ENCODE measurements around the gene JUP.

The JUP gene

DNA sequence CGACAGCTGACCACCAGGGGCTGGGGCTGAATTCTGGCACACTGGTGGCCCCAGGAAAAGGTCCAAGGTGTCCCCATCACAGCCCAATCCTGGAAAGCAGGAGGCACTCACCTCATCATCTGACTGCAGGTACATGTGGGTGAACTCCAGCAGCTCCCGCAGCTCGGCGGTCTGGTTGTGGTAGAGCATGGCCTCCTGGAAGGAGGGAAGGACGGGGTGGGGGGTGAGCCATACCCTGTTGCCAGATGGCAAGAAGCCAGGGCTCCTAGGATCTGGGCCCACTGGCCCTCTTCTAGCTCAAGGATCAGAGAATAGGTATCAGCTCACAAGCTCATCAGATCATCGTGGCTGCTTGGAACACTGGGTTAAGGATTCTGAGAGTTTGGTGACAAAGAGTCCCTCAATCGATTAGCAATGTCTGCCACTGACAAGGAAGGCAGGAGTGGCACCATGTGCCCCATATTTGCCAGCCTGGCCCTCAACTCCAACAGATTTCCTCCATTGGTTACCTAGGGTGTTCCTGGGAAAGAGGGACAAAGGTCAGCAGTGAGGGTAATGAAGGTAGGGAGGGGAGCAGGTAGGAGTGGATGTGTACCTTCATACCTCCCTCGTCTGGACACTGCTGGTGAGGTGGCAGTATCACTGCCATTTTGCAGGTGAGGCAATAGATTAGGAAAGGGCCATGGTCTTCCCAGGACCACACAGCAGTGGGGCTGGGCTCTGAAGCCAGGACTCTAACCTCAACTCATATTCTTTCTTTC, 20.4 kb upstream of the JUP start:
- DNase-seq = no peak

DNA sequence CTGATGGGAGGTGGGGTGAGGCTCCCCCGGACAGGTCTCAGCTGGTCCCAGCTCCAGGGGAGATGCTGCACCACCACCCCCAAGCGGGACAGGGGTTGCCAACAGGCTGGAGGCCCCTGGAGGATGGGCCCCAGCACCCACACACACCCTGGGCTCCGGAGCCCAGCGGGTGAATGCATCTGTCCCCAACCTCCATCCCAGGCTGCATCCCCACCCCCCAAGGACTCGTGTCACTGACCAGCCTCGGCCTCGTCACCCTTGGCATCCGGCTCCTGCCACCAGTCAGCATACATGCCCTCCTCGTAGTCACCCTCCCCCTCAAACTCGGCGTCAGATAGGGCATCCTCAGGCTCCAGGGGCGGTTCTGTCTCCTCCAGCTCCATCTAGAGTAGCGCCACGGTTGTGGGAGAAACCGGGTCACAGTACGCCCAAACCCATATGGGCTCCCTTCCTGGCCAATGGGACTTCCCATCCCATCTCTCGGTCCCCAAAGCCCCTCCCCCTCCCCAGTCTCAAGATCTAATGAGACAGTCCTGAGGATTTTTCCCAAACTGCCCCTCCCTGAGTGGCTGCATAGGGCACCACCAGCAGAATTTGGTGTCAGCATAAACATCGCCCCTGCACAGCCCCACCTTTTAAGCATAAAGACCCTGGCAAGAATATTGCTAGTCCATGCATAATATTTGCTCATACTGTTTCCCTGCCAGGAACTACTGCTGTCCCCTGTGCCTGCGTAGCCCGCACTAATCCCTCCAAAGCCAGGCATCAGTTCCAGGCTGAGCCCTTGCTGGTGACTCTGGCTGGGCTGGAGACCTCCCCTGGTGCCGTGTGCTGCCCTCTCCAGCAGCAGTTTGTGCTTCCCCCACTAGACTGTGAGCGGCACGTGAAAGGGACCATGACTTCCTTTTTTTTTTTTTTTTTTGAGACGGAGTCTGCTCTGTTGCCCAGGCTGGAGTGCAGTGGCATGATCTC, 16.8 kb upstream of the JUP start:
- no peak for DNase-seq

DNA sequence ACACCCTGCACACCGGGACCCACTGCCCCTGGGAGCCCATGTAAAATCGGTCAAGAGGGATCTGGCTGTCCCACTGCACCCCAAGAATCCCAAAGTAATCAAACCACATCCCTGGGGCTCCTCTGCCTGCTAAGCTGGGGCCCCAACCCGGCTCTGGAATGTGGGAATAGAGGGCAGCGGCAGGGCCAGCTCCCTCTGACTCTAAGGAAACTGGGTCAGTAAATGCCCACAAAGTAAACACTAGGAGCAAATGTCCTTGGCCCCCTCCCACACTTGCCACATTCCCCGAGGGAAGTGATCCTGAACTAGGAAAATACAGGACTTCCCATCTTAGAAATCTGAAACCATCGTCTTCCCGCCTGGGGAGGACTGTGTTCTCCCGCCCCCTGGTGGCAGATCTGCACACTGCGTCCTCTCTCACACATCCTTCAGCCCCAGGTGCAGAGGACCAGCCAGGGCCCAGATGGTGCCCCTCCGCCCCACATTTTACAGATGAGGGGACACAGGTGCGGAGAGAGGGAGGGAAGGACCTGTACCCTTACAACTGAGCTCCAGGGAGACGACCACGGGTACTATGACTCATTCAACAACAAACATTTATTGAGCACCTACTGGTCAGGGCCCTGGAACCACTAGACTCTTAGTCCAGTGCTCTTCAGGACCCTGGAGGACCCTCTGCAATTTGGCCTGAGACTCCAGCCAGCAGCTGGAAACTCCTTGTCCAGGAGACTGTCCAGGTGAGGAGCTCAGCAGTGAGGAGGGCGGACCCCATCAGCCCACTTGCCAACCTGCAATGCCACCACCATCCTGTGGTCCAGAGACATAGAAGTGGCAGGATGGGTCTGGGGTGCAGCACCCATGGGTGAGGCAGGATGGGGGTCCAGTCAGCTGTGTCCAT, 15.1 kb upstream of the JUP start:
- peak; percentile 73 for DNase-seq

DNA sequence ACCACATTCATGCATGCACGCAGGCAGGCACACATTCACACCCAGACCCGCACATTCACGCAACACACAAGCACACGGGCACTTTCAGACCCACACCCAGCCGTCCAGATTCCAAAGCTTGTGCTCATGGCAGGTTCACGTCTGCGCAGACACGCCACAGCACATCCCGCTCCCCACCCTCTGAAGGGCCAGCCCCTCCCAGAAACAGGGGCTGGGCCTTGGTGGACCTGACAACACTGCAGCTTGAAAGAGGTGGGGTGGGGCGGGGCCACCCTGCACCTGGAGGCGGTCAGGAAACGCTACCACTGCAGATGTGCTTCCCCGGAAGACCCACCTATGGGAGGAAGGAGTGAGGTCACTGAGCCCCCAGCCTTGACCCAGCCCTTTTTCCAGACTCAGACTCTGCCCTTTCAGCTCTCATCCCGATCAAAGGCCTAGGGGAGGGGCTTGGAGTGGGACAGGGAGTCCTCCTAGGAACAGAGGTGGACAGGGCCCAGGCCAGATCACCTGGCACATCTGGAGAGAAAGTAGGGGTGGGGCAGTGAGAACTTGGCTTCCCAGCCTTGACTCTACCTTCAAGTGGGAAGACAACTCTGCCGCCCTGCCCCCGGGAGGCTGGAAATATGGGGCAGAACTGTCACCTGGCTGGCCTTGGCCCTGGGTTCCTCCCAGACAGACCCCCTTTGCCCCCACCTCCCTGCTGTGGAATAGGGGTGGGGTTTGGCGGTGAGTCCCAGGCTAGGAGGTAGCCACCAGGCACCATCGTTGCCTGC, 14.3 kb upstream of the JUP start:
- DNase-seq = peak; percentile 11

DNA sequence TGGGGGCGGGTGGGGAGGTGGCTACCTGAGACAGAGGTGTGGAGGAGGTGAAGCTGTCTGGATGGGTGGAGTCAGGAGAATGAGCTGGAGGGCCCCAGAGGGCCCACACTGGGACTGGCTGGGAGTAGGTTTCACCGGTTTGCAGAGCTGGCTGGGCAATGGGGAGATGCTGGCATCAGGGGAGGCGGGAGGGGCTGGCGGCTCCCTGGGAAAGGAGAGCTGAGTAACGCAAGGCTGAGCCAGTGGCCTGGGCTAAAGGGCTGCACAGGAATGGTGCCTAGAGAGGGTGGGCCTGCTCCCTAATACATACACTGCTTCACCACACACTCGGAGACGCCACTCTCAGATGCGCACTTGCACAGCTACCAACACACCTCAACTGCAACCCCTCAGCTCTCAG, 12.9 kb upstream of the JUP start:
- DNase-seq = no peak

DNA sequence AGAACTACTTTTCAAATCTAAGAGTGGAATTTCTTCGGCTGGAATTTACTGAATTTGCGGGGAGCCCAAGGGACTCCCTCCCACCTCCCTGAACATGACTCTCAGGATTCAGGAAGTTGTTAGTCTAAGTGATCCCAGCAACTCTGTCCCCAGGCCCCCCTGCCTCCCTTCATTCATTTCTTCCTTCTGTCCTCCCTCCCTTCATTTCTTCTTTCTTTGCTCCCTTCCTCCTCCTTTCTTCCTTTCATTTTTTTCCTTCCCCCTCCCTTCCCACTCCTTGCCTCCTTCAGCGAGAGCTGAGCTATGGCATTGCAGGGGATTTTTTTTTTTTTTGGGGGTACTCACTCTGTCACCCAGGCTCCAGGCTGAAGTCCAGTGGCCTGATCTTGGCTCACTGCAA, 10.9 kb upstream of the JUP start:
- DNase-seq = no peak

DNA sequence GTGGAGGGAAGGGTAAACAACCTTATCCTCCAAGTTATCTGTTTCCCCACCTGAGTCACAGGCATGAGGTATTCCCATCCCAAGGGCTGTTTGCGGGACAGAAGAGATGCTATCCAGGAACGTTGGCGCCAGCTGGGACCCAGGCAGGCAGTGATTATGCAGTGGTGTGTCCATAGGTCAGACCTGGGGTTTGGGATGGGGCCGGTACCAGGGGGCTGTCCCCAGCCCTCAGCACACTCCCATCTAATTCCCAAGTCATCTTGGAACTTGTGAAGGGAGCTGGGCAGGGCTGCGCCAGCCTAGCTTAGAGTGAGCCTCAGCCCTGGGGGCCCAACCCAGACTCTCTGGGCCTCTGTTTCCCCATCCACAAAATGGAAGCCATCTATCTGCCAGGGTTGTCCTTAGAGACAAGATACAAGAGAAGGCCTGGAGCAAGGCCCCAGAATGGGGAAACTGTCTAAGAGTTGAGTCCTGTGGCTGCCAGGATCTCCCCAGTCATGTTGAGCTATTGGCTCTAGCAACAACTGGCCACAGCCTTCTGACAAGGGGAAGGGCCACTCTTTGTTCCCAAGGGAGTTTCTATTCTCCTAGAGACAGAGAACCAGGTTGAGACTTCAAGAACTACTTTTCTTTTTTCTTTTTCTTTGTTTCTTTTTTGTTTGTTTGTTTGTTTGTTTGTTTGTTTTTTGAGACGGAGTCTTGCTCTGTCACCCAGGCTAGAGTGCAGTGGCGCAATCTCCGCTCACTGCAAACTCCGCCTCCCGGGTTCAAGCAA, 9.8 kb upstream of the JUP start:
- DNase-seq = no peak

DNA sequence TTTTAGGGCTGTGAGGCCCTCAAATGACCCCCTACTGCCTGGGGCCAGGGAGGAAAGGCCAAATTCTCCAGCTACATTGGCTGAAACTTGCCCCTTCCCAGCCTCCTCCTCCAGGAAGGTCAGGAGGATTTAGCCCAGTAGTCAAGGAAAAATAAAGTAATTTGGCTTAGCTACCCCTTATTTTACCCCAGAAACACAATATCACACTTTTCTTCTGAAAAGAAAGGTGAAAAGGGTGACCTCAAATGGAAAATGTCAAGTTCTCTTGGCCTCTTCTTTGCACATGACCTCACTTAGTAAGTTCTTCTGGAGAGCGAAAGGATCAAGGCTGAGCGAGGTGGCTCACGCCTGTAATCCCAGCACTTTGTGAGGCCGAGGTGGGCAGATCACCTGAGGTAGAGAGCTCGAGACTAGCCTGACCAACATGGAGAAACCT, 8.0 kb upstream of the JUP start:
- DNase-seq = no peak

DNA sequence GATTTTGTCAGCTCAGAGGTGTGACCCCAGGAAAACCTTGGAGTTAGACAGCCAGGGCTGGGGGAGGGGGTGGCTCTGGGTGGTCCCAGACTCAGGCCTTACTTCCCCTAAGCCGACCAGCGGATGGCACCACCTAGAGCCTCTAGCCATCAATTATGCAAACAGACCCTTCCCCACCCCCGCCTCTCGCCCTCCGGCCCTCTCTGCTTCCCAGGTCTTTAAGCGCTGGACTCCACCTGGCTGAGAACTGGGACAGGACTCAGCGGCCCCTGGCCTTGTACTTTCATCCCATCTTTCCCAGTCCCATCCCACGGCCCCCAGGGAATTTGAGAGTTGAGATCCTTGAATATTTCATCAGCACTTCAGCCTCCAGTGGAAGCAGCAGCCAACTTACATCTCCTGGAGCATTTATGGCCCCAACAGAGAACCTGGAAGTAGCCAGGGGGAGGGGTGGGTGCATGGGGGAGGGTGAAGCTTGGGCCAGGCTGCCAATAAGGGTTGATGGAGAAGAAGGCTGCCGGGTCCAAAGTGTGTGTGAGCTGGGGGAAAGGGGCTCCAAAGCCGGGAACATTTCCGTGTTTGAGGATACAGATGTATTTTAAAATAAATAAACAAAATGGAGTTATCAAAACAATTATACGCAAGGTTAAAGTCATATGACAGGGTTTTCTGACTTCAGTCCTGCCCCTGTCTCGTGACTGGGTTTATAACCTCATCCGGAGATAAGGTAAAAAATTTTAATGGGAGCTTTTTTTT, 7.5 kb upstream of the JUP start:
- DNase-seq = no peak

DNA sequence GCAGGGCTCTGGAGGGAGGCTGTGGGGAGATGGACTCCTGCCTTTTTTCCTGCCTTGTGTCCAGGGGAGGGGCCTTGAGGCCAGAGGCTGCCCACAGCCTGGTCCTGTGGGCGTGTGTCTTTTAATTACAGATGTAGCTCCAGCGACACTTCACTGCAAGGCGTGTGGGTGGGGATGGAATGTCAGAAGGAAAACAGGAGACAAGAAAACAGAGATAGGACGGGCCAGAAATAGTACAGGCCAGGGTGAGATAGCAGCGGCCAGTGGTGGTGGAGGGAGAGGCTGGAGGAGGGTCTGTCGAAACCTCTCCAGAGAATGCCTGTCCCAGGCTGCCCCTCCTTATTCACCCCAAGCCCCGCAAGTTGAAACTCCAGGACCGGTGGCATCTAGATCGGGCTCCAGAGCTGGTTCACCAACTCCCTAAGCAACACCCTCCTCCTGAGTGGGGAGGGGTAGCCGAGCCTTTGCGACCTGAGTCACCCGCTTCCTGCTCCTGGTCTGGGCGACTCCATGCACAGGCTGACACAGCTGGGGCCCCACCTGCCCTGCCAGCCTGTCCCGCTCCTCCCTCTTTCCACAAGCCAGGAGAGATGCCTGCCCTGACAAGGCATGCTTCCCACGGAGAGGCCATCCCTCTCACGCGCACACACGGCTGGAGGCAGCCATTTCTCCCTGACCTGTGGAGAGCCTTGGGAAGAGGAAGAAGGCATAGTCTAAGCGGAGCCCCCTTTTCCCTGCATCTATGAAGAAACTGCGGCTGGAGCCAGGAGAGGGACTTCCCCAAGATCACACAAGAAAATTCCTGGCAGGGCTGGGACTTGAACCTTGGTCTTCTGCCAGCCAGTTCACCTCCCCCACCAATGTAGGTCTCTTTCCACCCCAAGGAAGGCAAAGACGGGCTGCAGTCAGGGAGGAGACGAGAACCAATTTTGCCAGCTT, 6.6 kb upstream of the JUP start:
- DNase-seq = no peak

DNA sequence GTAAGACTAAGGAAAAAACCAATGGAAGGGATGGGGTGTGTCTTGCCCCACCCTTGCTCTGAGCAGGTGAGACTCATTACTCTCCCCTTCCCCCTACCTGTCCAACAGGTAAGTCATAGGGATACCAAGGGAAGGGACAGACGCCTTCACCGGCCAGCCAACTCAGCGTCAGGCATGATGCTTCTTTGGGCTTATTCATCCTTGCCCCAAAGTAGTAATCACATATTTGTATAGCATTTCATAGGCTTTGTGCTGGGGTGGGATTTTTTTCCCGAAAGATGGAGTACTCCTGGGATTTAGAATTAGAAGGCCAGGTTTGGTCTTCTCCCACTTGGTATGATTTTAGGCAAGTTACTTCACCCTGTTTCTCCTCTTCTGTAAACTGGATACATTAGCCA, 509 bp upstream of the JUP start:
- no peak for DNase-seq

DNA sequence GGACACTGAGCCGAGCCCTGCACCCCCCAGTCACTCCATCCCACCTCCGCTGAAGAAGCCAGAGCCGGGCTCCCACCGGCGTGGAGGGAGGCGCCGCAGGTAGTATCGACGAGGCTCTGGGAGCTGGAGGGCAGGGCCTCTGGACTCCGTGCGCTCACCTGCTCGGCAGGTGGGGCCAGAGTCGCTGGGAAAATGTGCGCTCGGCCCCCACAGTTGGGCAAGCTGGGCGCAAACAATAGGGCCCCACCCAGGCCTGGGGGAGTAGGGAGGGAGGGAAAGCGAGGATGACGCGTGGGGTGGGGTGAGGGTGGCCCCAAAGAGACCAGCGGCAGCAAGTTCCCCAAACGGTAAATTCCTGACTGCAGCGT, 668 bp downstream of the JUP start:
- DNase-seq = no peak

DNA sequence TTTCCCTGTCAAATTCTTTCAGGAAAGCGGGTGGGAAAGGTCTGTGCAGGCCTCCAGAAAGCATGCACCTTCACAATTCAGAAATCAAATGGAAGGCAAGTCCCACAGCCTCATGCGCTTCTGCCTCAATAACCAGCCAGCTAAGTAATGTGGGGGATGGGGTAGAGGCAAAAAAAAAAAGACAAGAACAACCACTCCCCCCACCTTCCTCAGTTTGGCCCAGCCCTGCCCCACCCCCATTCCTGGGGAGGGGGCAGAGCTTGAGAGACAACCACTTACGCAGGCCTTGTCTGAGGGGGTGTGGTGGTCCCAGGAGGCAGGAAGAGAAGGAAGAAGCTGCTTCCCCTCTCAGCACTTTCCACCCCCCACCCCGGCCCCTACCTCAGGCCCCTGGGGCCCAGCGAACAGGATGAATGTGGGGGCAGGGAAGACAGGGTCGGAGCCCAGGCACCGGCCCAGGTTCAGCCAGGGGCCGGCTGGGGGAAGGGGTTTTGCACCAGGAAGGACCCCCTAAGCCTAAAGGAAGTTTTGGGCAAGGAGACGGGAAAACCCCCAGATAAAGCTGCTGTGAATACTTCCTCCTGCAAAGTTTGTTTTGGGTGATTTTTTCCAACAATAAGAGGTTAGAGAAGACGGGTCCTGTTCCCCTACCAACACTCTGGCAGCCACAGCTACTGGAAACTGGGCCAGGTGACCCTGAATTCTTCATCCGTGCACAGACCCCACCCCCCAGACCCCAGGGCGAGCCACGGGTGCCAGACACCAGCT, 1.2 kb downstream of the JUP start:
- DNase-seq = no peak

DNA sequence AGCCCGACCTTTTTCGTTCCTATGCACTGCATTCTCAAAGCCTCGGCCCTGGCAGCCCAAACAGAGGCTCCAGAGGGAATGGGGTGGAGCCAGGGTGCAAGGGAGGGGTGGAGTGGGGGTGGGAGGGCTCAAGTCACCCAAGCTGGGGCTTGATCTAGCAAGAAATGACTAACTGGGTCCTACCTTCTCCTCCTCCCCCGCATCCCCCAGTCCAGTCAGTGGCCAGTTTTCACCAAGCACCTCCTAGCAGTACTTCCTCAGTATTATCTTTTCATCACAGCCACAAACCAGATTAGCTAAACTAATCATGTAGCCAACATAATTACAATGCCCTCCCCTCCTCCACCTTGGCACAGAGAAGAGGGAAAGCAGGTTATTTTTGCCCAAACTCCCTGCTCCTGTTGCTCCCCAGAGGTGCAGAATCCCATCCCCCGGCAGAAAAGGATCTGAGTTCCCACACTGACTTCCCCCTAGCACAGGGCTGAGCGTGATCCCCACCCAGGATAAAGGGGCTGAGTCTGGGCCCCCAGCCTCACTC, 2.2 kb downstream of the JUP start:
- no peak for DNase-seq

DNA sequence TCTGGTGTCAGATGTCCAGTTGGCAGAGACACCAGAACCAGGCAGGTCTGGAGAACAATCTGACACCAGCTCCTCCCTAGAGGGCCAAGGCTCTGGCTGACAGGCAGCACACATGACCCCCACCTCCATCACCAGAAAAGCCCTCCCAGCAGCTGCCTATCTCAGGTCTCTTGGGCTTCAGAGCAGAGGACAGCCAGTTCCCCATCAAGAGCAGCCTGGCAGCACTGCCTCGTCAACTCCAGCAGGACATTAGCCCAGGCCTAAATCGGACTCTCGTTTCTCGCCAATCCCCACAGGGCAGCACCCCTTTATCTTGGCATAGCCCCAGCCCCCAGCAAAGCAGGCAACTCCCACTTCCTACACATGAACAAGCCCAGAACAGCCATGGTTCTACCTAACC, 4.4 kb downstream of the JUP start:
- DNase-seq = no peak

DNA sequence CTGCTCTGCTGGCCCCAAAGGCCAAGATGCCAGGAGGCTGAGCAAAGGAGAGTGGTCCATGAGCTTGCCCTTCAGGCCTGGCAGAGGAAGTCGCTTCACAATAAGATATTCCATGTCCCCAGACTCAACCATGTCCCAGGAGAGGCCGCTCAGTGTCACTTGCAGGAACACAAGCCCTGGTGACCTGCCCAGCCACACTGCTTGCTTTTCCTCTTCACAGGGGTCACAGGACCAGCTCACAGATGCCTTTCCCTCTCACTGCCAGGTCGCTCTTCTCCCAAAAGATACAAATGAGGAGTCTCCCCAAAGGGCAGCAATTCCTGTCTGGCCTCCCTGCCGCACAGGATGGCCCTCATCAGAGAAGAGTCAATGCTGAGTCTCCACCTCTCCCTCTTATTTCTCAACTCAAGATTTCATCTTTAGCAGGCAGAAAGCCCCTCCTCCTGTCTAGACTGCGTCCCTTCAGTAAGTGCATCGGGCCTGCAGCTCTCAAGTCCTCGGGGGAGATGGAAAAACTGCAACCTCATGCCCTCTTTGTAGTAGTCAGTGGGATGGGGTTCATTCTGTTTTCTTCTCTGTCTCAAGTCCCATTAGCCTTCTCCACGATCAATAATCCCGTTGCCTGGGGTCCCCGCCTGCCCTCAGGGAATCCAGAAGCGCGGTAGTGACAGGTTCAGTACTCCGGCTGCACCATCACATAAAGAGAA, 5.0 kb downstream of the JUP start:
- no peak for DNase-seq

DNA sequence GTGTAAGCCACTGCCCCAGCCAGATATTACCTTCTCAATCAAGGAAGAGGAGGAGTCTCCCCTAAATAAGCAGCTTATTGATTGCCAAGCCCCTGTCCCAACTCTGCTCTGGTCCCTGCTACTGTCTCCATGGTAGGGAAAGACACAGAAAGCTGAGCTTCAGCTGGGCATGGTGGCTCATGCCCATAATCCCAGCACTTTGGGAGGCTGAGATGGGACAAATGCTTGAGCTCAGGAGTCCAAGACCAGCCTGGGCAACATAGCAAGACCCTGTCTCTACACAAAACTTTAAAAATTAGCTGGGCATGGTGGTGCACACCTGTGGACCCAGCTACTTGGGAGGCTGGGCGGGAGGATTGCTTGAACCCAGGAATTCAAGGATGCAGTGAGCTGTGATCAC, 6.6 kb downstream of the JUP start:
- DNase-seq = no peak
